ENCODE results near the gene PROB1.
"Not testable (repeated sequence)": the region's sequence is repeated elsewhere in the genome, so short reads cannot be mapped to it uniquely, and the experiment has no call there.

The PROB1 gene, protein sequence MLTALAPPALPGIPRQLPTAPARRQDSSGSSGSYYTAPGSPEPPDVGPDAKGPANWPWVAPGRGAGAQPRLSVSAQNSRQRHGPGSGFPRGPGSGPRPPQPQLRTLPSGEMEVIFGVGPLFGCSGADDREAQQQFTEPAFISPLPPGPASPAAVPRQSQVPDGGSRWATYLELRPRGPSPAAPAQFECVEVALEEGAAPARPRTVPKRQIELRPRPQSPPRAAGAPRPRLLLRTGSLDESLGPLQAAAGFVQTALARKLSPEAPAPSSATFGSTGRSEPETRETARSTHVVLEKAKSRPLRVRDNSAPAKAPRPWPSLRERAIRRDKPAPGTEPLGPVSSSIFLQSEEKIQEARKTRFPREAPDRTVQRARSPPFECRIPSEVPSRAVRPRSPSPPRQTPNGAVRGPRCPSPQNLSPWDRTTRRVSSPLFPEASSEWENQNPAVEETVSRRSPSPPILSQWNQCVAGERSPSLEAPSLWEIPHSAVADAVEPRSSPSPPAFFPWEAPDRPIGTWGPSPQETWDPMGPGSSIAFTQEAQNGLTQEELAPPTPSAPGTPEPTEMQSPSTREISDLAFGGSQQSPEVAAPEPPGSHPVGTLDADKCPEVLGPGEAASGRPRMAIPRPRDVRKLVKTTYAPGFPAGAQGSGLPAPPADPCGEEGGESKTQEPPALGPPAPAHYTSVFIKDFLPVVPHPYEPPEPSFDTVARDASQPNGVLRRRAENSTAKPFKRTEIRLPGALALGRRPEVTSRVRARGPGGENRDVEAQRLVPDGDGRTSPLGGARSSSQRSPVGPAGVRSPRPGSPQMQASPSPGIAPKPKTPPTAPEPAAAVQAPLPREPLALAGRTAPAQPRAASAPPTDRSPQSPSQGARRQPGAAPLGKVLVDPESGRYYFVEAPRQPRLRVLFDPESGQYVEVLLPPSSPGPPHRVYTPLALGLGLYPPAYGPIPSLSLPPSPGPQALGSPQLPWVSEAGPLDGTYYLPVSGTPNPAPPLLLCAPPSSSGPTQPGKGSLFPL

DNA sequence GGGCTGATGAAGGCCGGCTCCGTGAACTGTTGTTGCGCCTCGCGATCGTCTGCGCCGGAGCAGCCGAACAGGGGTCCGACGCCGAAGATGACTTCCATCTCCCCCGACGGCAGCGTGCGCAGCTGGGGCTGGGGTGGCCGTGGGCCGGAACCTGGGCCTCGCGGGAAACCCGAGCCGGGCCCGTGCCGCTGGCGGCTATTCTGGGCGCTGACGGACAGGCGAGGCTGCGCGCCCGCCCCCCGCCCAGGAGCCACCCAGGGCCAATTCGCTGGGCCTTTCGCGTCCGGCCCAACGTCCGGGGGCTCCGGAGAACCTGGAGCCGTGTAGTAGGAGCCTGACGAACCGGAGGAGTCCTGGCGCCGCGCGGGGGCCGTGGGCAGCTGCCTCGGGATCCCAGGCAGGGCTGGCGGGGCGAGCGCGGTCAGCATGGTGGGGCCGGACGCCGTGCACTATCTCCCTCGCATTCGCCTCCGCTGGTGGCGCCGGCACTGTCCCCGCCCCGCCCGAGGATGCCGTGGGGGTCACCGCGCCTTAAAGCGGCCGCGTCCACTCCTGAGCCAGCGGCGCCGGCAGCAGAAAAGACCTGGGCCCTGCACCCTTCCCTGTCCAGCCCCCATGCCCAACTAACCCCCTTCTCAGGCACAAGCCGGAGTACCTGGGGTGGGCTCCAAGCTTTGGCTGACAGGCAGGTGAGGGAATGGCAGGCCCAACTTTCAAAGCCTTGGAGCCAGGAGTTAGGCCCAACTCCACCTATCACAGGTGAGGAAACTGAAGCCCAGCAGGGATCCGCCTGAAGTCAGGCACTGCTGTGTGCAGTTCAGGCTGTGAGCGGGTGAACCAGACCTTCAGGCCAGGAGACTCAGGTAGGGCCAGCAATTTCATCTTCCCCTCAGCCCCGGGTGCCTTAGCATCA is at the start of gene PROB1:
Gene PROB1 (minus strand): TSS at position 451 of the 913 bp plus-strand sequence. CDS start 23 bp downstream, at position 428.
- DNase-seq = no peak

DNA sequence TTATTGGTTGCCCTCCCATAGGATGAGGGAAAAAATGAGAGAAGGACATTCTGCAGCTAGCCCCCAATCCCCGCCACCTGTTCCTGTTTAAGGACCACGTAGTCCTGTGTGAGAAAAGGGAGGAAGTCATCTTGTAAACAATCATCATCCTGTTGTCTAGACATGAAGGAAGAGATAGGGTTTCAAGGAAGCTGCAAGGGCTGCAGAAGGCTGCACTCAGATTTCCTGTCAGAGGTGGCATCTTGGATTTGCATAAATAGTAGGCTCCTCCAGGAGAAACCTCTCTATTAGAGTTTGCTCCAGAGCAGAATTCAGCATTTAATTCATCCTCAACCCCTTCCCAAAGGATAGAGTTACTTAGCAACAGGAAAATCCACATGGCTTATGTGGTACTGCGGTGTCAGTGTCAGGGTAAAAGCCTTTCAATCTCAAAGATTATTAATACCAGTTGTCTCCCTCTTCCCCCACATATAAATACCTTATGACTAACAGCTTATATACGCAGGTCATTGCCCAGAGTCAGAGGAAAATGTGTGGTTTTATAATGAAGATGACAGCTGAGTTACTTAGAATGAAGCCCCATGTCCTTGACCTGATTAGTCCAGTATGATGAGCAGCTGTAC is 49.0 kb upstream of the PROB1 start:
- no peak for DNase-seq

DNA sequence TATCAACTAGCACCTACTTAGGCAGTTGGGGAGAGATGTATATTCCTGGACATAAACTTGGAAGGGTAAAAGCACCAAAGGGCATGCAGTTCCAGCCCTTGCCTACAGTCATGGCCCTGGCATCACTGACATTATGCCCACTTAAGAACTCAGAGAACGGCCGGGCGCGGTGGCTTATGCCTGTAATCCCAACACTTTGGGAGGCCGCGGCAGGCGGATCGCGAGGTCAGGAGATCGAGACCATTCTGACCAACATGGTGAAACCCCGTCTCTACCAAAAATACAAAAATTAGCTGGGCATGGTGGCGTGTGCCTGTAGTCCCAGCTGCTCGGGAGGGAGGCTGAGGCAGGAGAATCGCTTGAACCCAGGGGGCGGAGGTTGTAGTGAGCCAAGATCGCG is 45.5 kb upstream of the PROB1 start:
- DNase-seq = not testable (repeated sequence)

DNA sequence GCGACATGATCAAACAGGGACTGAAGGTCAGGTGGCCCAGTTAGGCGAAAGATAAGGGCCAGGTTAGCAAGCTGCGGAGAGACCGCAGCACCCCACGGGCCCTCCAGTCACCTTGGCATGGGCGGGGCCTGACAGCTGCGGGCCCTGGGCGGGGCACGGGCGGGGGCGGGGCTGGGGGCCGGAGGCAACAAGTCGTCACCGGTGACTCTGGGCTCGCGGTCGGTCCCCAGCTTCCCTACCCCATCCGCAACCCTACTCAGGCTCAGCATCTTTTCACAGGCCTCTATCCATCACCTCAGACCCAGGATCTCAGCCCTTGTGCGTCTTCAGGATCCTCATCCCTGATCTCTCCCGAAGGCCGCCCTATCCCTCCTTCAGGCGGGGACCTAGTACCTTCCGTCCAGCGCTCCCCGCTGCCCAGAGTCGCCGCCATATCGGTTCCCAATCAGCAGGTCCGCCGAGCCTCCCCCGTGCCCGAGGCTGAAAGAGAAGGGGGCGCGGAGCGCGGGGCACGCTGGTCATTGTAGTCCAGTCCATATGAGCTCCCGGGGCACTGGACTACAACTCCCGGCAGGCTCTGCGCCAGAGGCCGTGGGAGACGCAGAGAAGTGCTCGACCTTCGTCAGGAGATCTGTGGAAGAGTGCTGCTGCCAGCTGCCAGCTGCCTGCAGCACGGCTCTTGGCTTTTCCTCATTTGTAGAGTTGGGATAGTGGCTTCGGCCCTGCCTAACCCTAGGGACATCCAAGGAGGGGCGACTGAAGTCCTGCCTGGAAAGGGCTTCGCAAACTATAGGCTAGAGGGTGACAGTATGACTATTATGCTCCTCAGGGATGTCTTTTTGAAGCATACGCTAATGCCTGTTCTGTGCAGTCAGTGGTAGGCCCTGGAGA is 44.4 kb upstream of the PROB1 start, which contains the start of gene DNAJC18:
Gene DNAJC18 (minus strand): TSS at position 513 of the 891 bp plus-strand sequence. CDS start 80 bp downstream, at position 433.
- peak; percentile 66 for DNase-seq

DNA sequence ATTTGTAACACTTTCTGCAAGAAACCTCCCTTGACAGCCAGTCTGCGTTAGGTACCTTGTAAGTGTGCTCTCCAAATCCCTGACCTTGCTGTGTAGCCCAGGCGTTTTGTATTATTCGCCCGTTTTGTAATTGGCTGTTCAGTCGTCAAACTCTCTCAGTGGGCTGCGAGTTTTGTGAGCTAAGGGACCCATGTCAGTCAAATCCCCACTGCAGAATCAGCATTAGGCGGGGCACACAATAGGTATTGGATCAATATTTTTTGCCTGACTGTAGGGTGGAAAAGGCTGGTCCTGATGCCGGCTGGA is 43.8 kb upstream of the PROB1 start:
- DNase-seq = no peak

DNA sequence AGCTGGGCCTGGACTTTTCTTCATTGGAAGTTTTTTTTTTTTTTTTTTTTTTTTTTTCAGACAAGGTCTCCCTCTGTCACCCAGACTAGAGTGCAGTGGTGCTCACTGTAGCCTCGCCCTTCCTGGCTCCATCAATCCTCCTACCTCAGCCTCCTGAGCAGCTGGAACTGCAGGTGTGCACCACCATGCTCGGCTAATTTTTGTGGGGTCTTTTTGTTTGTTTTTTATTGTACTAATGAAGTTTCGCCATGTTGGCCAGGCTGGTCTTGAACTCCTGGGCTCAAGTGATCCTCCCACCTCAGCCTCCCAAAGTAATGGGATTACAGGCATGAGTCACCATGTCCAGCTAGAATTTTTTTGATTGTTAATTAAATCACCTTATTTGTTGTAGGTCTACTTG is 40.8 kb upstream of the PROB1 start:
- DNase-seq = no peak

DNA sequence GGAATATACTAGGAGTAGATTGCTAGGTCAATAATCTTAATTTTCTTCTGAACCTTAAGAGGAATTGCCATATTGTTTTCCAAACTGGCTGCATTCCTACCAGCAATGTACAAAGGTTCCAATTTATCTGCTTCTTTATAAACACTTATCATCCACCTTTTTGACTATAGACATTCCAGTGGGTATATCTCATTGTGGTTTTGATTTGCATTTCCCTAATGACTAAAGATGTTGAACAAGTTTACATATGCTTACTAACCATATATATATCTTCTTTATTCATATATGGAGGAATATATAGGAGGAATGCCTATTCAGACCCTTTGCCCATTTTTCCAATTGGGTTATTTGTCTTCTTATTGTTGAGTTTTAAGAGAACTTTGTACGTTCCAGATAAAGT is 36.8 kb upstream of the PROB1 start:
- DNase-seq = no peak

DNA sequence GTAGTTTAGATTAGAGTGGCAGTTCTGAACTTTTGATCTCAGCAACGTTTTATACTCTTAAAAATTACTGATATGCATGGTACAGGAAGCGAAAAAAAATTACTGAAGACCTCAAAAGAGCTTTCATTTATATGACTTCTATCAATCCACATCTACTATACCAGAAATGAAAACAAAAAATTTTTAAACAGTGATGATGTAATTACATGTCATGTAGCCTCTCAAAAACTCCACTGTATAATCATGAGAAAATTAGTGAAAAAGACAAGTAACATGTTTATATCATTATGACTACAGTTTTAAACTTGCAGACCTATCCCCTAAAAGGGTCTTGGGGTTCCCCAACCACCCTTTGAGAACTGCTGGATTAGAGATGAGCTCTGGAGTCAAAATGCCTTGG is 35.1 kb upstream of the PROB1 start:
- DNase-seq = no peak

DNA sequence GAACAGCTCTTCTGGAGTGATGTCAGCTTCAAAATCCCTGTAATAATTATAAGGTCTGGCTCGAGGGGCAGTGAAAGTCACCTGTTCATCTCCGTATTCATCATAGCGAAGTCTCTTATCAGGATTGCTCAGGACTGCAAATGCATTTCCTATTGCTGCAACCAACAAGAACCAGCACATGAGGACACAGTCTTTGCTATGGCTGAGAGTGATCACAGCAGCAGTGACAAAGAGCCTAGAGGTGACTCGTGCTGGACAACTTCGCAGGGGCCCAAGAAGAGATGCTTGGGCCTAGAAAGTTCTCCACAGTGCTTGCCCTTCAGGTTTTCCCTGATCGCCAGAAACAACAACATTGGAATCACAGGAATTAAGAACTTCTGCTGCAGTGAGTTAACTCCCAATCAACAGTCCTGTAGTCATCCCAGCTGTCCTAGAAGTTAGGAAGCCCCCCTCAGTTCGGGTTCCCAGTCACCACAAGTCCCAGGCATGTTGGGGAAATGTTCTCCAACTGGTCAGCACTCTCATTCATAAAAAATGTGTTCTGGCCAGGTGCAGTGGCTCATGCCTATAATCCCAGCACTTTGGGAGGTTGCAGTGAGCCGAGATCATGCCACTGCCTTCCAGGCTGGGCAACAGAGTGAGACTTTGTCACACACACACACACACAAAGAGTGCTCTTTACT is 31.4 kb upstream of the PROB1 start:
- DNase-seq = no peak

DNA sequence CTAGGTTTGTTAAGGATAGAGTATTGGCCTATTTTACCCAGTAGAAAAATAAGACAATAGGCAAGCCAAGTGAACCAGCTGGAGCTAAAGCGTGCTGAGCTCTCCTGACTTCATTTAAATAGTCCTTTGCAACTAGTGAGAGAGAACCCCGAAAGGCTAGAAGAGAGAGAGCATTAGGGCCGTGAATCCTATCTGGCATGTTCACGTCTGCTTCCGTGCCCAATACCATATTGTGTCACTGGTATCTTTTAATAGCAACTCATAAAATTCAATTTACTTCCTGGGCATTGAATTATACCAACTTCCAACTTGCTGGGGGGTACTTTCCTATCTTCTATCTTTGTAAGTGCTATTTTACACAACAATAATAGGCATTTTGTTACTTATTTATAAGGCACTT is 30.6 kb upstream of the PROB1 start:
- no peak for DNase-seq

DNA sequence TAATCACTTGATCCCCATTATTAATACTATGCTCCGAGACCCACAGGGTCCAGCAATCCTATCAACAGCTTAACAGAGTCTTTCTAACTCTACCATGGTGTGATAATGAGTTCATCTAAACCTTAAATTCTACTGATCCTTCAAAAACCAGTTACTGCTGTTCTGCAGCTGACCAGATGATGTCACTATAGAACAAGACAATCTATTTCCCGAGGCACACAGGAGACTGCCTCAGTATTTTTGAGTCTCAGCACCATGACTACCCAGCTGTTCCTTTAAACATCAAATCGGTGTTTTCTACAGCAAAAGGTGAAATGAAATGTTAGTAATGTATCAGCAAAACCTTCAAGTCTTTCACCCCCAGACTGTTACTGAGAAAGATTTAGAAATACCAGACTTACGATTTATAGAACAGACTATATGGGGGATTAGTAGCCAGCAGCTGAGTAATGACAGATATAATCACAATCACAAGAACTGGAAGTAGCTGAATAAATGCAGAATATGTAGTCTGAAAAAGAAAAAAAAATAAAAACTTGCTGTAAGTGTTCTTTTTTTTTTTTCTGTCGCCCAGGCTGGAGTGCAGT is 27.5 kb upstream of the PROB1 start:
- no peak for DNase-seq

DNA sequence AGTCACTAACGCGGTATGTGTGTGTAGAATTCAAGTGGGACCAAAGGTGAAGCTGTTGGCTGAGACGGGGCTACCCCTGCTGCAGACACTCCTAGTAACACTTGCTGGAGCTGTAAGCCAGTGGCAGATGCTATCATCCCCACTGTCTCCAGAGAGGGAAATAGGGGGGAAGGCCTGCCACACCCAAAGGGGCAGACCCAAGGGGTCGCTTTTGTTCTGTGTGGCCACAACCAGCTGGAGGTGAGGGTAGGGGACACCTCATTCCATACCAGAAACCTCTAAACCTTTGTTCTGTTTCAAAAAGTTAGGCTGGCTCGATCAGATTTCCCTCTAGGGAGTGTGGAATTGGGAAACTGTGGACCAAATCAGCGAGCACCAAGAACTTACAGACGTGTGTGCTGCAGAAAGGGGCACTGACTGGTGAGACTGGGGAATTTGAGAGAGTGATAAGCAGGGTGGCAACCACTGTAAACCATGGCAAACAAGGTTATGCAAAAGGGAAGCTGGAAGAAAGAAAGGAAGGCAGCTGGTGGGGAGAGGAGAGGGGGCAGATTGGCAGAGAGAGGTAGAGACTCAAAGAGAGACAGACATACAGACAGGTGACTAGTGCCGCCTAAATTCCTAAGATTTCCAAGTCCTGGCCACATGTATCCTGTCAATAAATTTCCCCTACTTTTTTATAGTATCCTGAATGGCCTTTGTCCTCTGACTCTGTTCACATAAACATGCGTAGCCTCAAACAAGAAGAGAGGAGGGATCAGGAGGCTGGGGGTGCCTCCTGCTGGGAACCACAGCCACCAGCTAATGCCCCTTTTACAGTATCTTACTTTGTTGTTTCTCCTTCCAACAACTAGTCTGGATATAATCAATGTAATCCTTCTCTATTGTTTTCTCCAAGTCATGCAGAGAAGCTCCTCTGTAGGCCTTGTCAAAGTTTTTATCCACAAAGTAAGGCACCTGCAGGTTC is 24.6 kb upstream of the PROB1 start:
- DNase-seq = no peak

DNA sequence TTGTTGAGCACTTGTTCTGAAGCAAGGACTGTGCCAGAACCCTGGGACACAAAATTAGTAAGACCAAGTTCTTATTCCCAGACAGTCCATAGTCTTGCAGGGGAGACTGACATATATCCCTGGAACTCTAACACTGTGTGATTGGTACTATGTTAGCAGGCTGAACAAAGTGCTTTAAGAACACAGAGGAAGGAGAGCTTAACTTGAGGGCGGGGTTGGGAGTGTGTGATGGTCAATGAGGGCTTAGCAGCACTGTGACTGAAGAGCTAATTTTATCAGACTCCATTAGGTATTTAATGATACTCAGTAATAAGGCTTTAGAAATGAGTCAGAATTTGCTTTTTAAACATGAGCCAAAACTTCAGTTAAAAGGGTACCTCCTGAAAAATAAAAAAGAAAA is 23.9 kb upstream of the PROB1 start:
- no peak for DNase-seq

DNA sequence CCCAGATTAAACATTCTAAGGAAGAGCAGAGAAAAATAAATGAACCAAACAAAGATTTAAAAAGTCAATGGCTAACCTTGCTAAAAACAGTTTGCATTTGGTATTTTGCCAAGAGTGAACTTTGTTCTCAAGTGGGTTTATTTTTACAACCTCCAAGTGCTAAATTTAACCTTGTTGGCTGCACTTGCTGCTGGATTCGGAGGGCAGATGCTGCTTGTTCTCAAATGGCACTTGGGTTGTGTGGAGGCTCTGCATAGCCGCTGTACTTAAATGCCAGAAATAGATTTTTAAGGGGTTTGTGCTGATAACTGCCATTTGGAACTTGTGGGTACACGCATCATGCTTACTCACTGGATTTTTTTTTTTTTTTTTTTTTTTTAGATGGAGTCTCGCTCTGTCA is 22.3 kb upstream of the PROB1 start:
- peak; percentile 76 for DNase-seq

DNA sequence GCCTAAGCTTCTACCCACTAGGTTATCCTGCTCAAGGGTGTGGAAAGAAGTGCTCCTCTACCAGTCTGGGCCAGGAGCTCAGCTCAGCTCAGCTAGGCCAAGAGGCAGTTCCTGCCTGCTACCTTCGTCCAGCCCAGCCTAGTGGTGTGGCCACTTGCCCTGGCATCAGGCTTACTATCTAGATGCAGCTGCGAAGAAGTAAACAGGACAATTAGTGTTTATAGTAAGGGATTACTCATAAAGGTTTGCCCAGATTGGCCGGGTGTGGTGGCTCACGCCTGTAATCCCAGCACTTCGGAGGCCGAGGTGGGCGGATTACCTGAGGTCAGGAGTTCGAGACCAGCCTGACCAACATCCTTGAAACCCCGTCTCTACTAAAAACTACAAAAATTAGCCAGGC is 21.7 kb upstream of the PROB1 start:
- no peak for DNase-seq

DNA sequence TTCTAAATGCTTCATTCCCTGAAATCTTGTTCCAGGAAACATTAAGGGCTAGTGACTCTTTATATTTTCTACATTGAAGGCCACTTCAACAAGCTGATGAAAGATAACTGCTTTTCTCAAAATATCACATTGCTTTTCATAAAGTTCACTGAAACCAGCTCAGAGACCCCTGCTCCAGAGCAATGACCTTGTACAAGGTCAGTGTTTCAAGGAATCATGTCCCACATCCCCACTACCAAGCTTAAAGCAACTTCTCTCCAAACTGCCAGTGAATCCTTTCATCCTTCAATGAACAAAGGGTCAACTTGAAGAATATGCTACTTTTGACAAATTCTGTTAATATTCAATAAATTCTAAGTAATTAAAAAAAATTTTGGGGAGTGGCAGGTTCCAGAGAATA is 21.0 kb upstream of the PROB1 start:
- no peak for DNase-seq

DNA sequence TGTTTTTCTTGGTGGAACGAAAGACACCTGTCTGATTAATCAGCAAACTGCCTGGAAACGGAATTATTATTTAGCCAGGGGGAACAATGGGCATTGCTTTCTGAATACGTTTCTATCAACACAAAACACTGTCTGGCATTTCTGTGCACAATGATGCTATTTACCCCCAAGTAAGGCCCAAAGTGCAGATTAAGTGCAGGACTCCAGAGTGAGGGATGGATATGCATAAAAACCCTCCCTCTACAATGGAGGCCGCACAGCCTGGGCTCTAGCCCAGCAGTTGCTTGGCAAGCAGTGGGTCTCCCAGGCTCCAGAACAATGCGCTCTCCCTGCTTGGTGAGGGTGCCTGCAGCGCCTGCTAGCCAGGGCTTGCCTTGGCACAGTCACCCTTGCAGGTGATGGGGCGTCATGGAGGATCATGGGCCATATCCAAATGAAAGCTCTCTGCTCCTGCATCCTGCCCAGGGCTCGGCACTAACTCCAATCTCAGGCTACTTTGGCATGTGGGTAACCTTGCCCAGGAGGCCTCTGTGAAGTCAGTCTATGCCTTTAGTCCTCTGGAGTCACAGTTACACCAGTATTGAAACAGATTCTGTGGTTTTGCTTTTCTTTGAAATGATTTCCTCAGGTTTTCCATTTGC is 20.4 kb upstream of the PROB1 start:
- no peak for DNase-seq

DNA sequence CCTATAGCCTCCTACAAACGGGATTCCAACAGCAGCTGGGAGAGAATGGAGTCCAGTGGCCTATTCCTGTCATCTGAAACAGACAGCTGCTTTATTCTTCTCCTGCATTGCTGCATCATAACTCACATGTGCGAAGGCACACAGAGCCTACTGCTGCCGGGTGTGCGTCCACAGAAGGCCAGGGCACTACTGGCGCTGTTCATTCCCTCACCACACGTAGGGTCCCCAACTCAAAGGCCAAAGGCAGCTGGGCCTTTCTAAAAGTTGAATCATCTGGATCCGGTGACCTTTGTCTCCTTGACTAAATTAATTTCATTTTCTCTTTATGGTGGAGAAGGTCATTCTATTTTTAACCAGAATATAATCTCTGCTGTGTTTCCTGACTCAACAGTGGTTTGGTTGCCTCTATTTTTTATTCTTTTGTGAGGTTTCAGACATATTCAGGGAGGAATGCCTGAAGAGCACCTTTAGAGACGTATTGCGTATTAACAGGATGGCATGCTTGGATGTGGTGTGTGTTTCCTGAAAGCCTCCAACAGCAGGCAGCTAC is 19.8 kb upstream of the PROB1 start:
- no peak for DNase-seq
